ENCODE data around the gene ADGRB3. TPM values are rescaled to one million over a fixed set of nuclear protein-coding genes. Genes with fewer than 3 reads are reported as not detected.
A peak's percentile ranks its signal among the peaks of the same experiment; 100 is the strongest.

ADGRB3 gene
- total RNA-seq, 1 experiment from 2014 or later = not detected

DNA sequence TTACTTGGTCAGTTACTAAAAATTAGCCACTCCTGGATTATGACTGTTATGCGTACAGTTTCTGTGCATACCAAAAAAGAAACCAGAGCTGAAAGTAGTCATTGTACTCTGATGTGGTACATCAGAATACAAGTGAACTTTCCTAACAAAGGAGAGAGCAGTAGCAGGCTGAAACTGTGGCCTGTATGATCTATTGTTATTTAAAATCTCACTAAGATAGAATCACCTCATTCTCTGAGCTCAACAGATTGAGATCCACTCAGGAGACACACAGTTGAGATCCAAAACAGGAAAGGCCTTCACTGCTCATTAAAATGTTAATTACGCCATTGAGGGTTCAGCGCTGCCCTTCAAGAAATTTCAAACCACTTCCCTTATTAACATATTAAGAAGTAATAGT lies 585.3 kb downstream of the ADGRB3 start:
- H3K4me3 ChIP-seq (ENCODE audit: low read length) = no peak overlapping the region
- H2AFZ ChIP-seq (ENCODE audit: low read length) = no peak overlapping the region
- H3K27me3 ChIP-seq (ENCODE audit: low read length) = no peaks in the 10 kb centered on the region
- no peaks in the 10 kb centered on the region for H3K9me2 ChIP-seq (replicated peaks; ENCODE audit: insufficient read depth, low read length)
- H3K36me3 ChIP-seq (ENCODE audit: insufficient read depth, low read length) = no peaks in the 10 kb centered on the region
- no peaks in the 10 kb centered on the region for H3K4me1 ChIP-seq (ENCODE audit: low read length)
- no peak overlapping the region for H3K4me2 ChIP-seq (ENCODE audit: low read depth, low read length, poor library complexity, severe bottlenecking)
- H3K79me2 ChIP-seq (ENCODE audit: low read length) = no peaks in the 10 kb centered on the region
- DNase-seq = no peak
- no peaks in the 10 kb centered on the region for H3K9me3 ChIP-seq (ENCODE audit: low read length)
- H3K9ac ChIP-seq (ENCODE audit: low read length) = no peak overlapping the region
- H4K20me1 ChIP-seq (ENCODE audit: insufficient read depth, low read depth, low read length) = no peaks in the 10 kb centered on the region
- no peak overlapping the region for H3K27ac ChIP-seq (ENCODE audit: low read length)

DNA sequence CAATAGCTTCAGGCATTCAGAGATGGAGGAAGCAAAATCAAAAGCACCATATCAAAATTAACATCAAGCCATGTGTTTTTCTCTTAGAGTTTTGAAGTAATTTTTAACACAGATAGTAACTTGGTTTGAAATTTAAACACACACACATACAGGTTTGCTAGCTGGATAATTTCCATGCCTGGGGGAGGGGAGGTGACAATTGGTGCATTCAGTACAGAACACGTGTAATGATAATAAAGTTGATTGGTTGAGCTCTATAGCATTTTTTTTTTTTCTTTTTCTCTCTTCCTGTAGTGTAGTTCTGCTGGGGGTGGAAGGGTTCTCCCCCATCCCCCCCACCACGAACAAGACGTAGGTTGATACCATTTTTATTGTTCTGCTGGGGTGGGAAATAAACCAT lies 596.9 kb downstream of the ADGRB3 start:
- Histone ChIP-seq H3K27me3 (ENCODE audit: low read length) (no peaks in the 10 kb centered on the region), H3K79me2 (ENCODE audit: low read length) (no peaks in the 10 kb centered on the region), H3K27ac (ENCODE audit: low read length) (no peak overlapping the region), H3K9me3 (ENCODE audit: low read length) (no peaks in the 10 kb centered on the region), H3K36me3 (ENCODE audit: insufficient read depth, low read length) (no peaks in the 10 kb centered on the region), H4K20me1 (ENCODE audit: insufficient read depth, low read depth, low read length) (no peaks in the 10 kb centered on the region), H3K9ac (ENCODE audit: low read length) (no peak overlapping the region), H3K4me2 (ENCODE audit: low read depth, low read length, poor library complexity, severe bottlenecking) (no peak overlapping the region), H3K4me3 (ENCODE audit: low read length) (no peak overlapping the region), H3K4me1 (ENCODE audit: low read length) (no peaks in the 10 kb centered on the region), H2AFZ (ENCODE audit: low read length) (no peak overlapping the region), H3K9me2 (replicated peaks; ENCODE audit: insufficient read depth, low read length) (no peaks in the 10 kb centered on the region)
- no peak for DNase-seq

DNA sequence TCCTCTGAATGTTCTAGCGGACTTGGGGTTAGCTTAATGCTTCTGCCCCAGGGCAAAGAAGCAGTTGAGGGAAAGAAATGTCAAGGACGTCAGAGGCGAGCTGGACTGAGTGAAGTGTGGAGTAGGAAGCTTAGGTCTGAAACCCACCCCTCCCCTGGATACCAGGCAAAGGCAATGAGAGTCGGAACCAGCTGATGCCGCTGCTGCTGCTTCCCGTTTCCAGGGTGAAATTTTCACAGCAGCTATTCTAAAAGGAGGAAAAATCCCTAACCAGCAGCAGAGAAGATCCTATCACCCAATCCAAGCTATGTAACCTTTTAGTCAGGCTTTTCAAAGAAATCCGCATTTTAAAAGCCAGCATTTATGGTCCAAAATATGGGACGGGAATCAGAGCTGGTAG lies 597.4 kb downstream of the ADGRB3 start:
- Histone ChIP-seq H3K4me2 (ENCODE audit: low read depth, low read length, poor library complexity, severe bottlenecking) (no peak overlapping the region), H3K9me2 (replicated peaks; ENCODE audit: insufficient read depth, low read length) (no peaks in the 10 kb centered on the region), H2AFZ (ENCODE audit: low read length) (no peak overlapping the region), H3K4me3 (ENCODE audit: low read length) (no peak overlapping the region), H3K9me3 (ENCODE audit: low read length) (no peaks in the 10 kb centered on the region), H3K4me1 (ENCODE audit: low read length) (no peaks in the 10 kb centered on the region), H3K27ac (ENCODE audit: low read length) (no peak overlapping the region), H3K79me2 (ENCODE audit: low read length) (no peaks in the 10 kb centered on the region), H4K20me1 (ENCODE audit: insufficient read depth, low read depth, low read length) (no peaks in the 10 kb centered on the region), H3K9ac (ENCODE audit: low read length) (no peak overlapping the region), H3K36me3 (ENCODE audit: insufficient read depth, low read length) (no peaks in the 10 kb centered on the region), H3K27me3 (ENCODE audit: low read length) (no peaks in the 10 kb centered on the region)
- no peak for DNase-seq

DNA sequence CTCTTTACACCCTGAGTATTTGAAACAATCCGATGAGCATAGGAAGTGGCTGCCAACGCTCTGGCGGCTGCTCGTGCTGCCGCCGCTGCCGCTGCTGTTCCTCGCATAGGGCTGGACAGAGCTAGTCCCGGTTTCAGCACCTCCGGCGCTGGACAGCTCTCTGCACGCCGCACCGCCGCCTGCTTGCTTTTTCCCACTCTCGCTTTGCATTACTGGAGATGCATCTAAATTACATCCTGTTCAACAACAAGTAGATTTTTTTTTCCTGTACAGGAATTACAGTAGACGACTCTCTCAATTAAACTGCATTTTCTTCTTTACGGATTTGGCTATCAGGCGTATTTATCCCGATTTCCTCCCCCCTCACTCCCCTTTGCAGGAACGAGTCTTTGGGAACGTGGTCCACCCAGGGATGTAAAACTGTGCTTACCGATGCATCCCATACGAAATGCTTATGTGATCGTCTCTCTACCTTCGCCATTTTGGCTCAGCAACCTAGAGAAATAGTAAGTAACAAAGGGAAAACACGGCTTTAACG lies 597.9 kb downstream of the ADGRB3 start:
- no peak overlapping the region for H3K4me3 ChIP-seq (ENCODE audit: low read length)
- no peak overlapping the region for H3K27ac ChIP-seq (ENCODE audit: low read length)
- H3K36me3 ChIP-seq (ENCODE audit: insufficient read depth, low read length) = no peaks in the 10 kb centered on the region
- DNase-seq = peak; percentile 73
- H3K9me2 ChIP-seq (replicated peaks; ENCODE audit: insufficient read depth, low read length) = no peaks in the 10 kb centered on the region
- no peak overlapping the region for H2AFZ ChIP-seq (ENCODE audit: low read length)
- no peaks in the 10 kb centered on the region for H3K79me2 ChIP-seq (ENCODE audit: low read length)
- H3K4me2 ChIP-seq (ENCODE audit: low read depth, low read length, poor library complexity, severe bottlenecking) = no peak overlapping the region
- no peaks in the 10 kb centered on the region for H4K20me1 ChIP-seq (ENCODE audit: insufficient read depth, low read depth, low read length)
- no peak overlapping the region for H3K9ac ChIP-seq (ENCODE audit: low read length)
- H3K27me3 ChIP-seq (ENCODE audit: low read length) = no peaks in the 10 kb centered on the region
- H3K9me3 ChIP-seq (ENCODE audit: low read length) = no peaks in the 10 kb centered on the region
- no peaks in the 10 kb centered on the region for H3K4me1 ChIP-seq (ENCODE audit: low read length)

DNA sequence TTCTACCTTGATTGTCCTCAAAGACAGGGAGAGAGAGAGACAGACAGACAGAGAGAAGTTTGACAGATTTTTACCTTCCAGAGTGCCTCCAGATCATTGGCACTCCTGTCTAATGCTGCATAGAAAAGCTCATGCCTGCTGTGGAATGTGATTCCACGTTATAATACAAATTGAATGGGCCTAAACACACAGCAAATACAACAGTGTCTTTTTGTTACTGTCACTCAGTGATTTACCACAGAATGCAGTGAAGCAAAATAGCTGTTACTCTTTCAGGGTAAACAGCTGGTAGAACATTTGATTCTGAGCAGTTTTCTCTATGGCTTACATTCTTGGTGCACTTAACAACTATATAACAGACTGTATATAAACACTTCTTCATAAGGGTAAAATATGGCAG lies 603.0 kb downstream of the ADGRB3 start:
- Histone ChIP-seq H3K9me2 (replicated peaks; ENCODE audit: insufficient read depth, low read length) (no peaks in the 10 kb centered on the region), H3K4me3 (ENCODE audit: low read length) (no peak overlapping the region), H3K27ac (ENCODE audit: low read length) (no peak overlapping the region), H3K79me2 (ENCODE audit: low read length) (no peaks in the 10 kb centered on the region), H4K20me1 (ENCODE audit: insufficient read depth, low read depth, low read length) (no peaks in the 10 kb centered on the region), H3K4me2 (ENCODE audit: low read depth, low read length, poor library complexity, severe bottlenecking) (no peak overlapping the region), H3K9ac (ENCODE audit: low read length) (no peak overlapping the region), H3K36me3 (ENCODE audit: insufficient read depth, low read length) (no peaks in the 10 kb centered on the region), H3K4me1 (ENCODE audit: low read length) (no peaks in the 10 kb centered on the region), H2AFZ (ENCODE audit: low read length) (no peak overlapping the region), H3K9me3 (ENCODE audit: low read length) (no peaks in the 10 kb centered on the region), H3K27me3 (ENCODE audit: low read length) (no peaks in the 10 kb centered on the region)
- DNase-seq = no peak

DNA sequence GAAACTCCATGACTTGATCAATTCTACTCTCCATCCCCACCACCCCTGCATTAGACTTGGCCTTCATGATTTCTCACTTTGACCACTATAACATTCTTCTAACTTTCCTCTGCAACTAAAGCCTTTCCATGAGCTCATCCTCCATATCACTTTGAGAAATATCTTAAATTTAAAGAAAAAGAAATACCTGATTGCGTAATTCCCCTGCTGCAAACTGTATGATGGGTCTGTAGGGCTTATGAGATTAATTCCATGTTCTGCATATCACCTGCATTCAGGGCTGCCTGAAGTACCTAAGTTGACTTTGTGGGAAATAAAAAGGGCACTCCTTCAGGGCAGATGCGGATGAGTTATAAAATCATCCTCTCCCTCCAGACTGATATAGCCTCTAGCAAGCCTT lies 611.9 kb downstream of the ADGRB3 start:
- Histone ChIP-seq H3K79me2 (ENCODE audit: low read length) (no peaks in the 10 kb centered on the region), H3K4me1 (ENCODE audit: low read length) (no peaks in the 10 kb centered on the region), H3K9me3 (ENCODE audit: low read length) (no peaks in the 10 kb centered on the region), H2AFZ (ENCODE audit: low read length) (no peak overlapping the region), H3K4me3 (ENCODE audit: low read length) (no peak overlapping the region), H3K4me2 (ENCODE audit: low read depth, low read length, poor library complexity, severe bottlenecking) (no peak overlapping the region), H4K20me1 (ENCODE audit: insufficient read depth, low read depth, low read length) (no peaks in the 10 kb centered on the region), H3K36me3 (ENCODE audit: insufficient read depth, low read length) (no peaks in the 10 kb centered on the region), H3K27ac (ENCODE audit: low read length) (no peak overlapping the region), H3K9me2 (replicated peaks; ENCODE audit: insufficient read depth, low read length) (no peaks in the 10 kb centered on the region), H3K9ac (ENCODE audit: low read length) (no peak overlapping the region), H3K27me3 (ENCODE audit: low read length) (no peaks in the 10 kb centered on the region)
- DNase-seq = no peak

DNA sequence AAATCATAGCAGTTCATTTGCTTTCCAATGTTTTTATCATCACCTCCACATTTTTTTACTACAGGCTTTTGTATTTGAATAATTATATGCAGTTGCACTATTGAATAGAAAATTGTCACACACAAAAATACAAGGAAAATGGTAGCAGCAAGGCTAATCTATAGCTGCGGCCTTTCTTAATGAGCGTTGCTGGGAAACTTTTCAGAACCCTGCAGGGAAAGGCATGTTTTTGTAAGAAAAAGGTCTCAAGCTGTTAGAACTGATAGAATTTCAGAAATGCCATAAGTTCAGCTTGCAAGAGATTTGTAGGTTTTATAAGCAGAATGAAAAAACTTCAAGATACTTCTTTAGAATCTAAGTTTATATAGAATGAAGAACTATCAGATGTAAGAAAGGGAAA lies 625.9 kb downstream of the ADGRB3 start:
- no peaks in the 10 kb centered on the region for H3K9me3 ChIP-seq (ENCODE audit: low read length)
- no peak overlapping the region for H3K4me3 ChIP-seq (ENCODE audit: low read length)
- no peaks in the 10 kb centered on the region; the same call in 1 of the 2 replicates for H3K27me3 ChIP-seq (ENCODE audit: low read length)
- H3K27ac ChIP-seq (ENCODE audit: low read length) = no peak overlapping the region
- no peak for DNase-seq
- no peak overlapping the region for H3K9ac ChIP-seq (ENCODE audit: low read length)
- no peaks in the 10 kb centered on the region for H3K9me2 ChIP-seq (replicated peaks; ENCODE audit: insufficient read depth, low read length)
- H3K4me2 ChIP-seq (ENCODE audit: low read depth, low read length, poor library complexity, severe bottlenecking) = no peak overlapping the region
- no peaks in the 10 kb centered on the region for H3K4me1 ChIP-seq (ENCODE audit: low read length)
- no peaks in the 10 kb centered on the region for H3K79me2 ChIP-seq (ENCODE audit: low read length)
- no peak overlapping the region for H2AFZ ChIP-seq (ENCODE audit: low read length)
- H3K36me3 ChIP-seq (ENCODE audit: insufficient read depth, low read length) = no peaks in the 10 kb centered on the region
- no peaks in the 10 kb centered on the region for H4K20me1 ChIP-seq (ENCODE audit: insufficient read depth, low read depth, low read length)

DNA sequence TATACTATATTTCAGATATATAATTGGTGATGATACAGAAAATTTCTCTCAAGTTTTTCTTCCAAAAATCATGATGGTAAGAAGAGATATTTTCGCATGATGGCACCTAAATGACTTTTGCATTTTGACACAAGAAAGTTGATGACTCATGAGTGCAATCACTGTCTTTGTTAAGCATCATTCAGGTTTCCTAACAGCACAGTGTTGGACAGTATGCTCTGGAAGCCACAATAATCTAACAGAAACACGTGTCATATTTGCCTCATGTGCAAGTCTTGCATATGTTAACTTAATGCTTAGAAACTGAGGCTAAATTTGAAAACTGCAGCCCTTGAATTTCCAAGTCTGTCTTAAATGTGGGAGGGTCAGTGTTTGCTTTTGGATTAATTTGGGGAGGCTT lies 628.2 kb downstream of the ADGRB3 start:
- no peaks in the 10 kb centered on the region; the same call in 1 of the 2 replicates for H3K27me3 ChIP-seq (ENCODE audit: low read length)
- no peaks in the 10 kb centered on the region for H3K9me2 ChIP-seq (replicated peaks; ENCODE audit: insufficient read depth, low read length)
- no peaks in the 10 kb centered on the region for H4K20me1 ChIP-seq (ENCODE audit: insufficient read depth, low read depth, low read length)
- H3K4me3 ChIP-seq (ENCODE audit: low read length) = no peak overlapping the region
- H3K4me2 ChIP-seq (ENCODE audit: low read depth, low read length, poor library complexity, severe bottlenecking) = no peak overlapping the region
- H3K9ac ChIP-seq (ENCODE audit: low read length) = no peak overlapping the region
- no peaks in the 10 kb centered on the region for H3K9me3 ChIP-seq (ENCODE audit: low read length)
- DNase-seq = no peak
- H3K36me3 ChIP-seq (ENCODE audit: insufficient read depth, low read length) = no peaks in the 10 kb centered on the region
- no peak overlapping the region for H3K27ac ChIP-seq (ENCODE audit: low read length)
- no peak overlapping the region for H2AFZ ChIP-seq (ENCODE audit: low read length)
- no peaks in the 10 kb centered on the region for H3K4me1 ChIP-seq (ENCODE audit: low read length)
- H3K79me2 ChIP-seq (ENCODE audit: low read length) = no peaks in the 10 kb centered on the region

DNA sequence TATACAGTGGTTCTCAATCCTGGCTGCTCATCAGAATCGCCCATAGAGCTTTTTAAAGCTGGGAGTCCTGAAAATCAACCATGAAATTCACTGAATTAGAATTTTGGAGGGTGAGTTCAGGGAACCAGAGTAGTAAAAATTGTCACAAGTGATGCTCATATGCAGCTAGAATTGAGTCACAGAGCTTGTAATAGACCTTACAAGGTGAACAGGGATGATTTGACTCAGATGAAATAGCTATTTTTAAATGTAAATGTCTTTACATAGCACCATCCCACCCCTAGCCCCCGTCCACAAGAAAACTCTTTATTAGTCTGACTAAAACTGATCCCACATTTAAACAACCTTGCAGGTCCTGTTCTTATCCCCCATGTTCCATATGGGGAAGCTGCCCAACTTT lies 630.0 kb downstream of the ADGRB3 start:
- Histone ChIP-seq H3K4me2 (ENCODE audit: low read depth, low read length, poor library complexity, severe bottlenecking) (no peak overlapping the region), H3K9me2 (replicated peaks; ENCODE audit: insufficient read depth, low read length) (no peaks in the 10 kb centered on the region), H3K27me3 (ENCODE audit: low read length) (no peaks in the 10 kb centered on the region), H3K79me2 (ENCODE audit: low read length) (no peaks in the 10 kb centered on the region), H2AFZ (ENCODE audit: low read length) (no peak overlapping the region), H3K9me3 (ENCODE audit: low read length) (no peaks in the 10 kb centered on the region), H3K36me3 (ENCODE audit: insufficient read depth, low read length) (no peaks in the 10 kb centered on the region), H3K9ac (ENCODE audit: low read length) (no peak overlapping the region), H4K20me1 (ENCODE audit: insufficient read depth, low read depth, low read length) (no peaks in the 10 kb centered on the region), H3K4me3 (ENCODE audit: low read length) (no peak overlapping the region), H3K27ac (ENCODE audit: low read length) (no peak overlapping the region), H3K4me1 (ENCODE audit: low read length) (no peaks in the 10 kb centered on the region)
- DNase-seq = no peak
